Pancreas (tissue), 10 donors: ENCODE results near the gene PXK. TPM values are rescaled to one million over a fixed set of nuclear protein-coding genes. Genes with fewer than 3 reads are reported as not detected.

Source experiments
- ATAC-seq, 4 donors: fragments of 200-7000 bp; cut with Tn5 transposase; one replicate each; pipeline versions ENCODE4 v1.8.0 to v1.9.1; 2020; ENCODE audit warnings: mild to moderate bottlenecking in 4 of 4, moderate library complexity in 4 of 4
- DNase-seq, 6 donors: peaks; one replicate each; pipeline ENCODE4 v3.0.0-alpha.2; 2020
- FAIRE-seq: peaks from 2 replicates; lab custom pipeline; 2012; peaks lifted over from hg19 to GRCh38; lab: Jason Lieb, UNC
- H3K27ac ChIP-seq, 4 donors: fragments of 200-600 bp; sonication (generic); 1 replicate in 3 of 4; 2 replicates in 1 of 4; pipeline versions ENCODE4 v1.5.0 to v1.8.0; 2020
- H3K27me3 ChIP-seq, 4 donors: fragments of 200-600 bp; one replicate each; pipeline ENCODE4 v1.8.0; 2021
- H3K36me3 ChIP-seq, 3 donors: fragments of 200-600 bp; sonication (generic) in 1 of 3; one replicate each; pipeline versions ENCODE4 v1.5.0 to v1.8.0; 2020 to 2021
- H3K4me1 ChIP-seq, 3 donors: fragments of 200-600 bp; one replicate each; pipeline ENCODE4 v1.8.0; 2021
- H3K4me3 ChIP-seq, 4 donors: fragments of 200-600 bp; sonication (generic) in 2 of 4; one replicate each; pipeline versions ENCODE4 v1.5.0 to v1.8.0; 2020 to 2021
- H3K9me3 ChIP-seq, 4 donors: fragments of 200-600 bp; one replicate each; pipeline ENCODE4 v1.8.0; 2021
- CTCF ChIP-seq, 4 donors: fragments of 200-600 bp; sonication (generic) in 3 of 4; IDR thresholded peaks; one replicate each; pipeline versions ENCODE4 v1.5.0 to v1.8.0; 2021; ENCODE audit warnings: antibody characterized with exemption in 4 of 4
- WGBS, 2 donors: extraction: QIAGEN DNeasy Blood & Tissue Kit; methylation state at CpG; one replicate each; pipeline ENCODE4 v1.1.7; 2013; 5-methylcytosine and 5-hydroxymethylcytosine counted together
- intact Hi-C, 3 donors: fragments of 100-400 bp; cut with DNase I; formaldehyde crosslinking; loops; one replicate each; pipeline versions ENCODE4 v1.11.1 to v1.14.2; 2022
- polyA plus RNA-seq, 2 donors: library from polyadenylated mRNA; stranded (reverse); fragments of 200-250 nt; gene quantifications; one replicate each; pipeline ENCODE4 v1.2.3, GENCODE V29; 2013
- total RNA-seq, 6 donors: library from RNA; stranded (reverse); fragmentation: NEBNext Ultra II Directional in 4 of 6; extraction: Animal tissue kit (Norgen Biotek cat#: 25700) in 4 of 6; gene quantifications; one replicate each; pipeline versions ENCODE4 v1.2.1 to v1.2.4, GENCODE V29; 2021 to 2023
- donor health status: healthy with polysubstance abuse.
- donor health status: DM: no; HTN: no; CAD: no; lungs with moderate emphysema.
- donor health status: DM: no; HTN: no; CAD: no.
- donor health status: control.
- donor health status: control.
- donor health status: Bipolar disorder and iron deficiency.
- donor health status: DM: yes; HTN: yes; CAD: no.
- donor health status: DM: no; HTN: no; CAD: no.
- donor health status: DM: no; HTN: no; CAD: no.
- donor health status: DM: yes; HTN: yes; CAD: no.

Gene PXK
- total and polyA plus RNA-seq, 8 donors = 3.2 to 11.2 (median 7.4) TPM

- Histone ChIP-seq H3K27ac (no peak overlapping the region), H3K27me3 (no peaks in the 10 kb centered on the region), H3K4me3 (no peak overlapping the region), H3K36me3 (no peaks in the 10 kb centered on the region), H3K4me1 (no peaks in the 10 kb centered on the region), H3K9me3 (no peaks in the 10 kb centered on the region)
- FAIRE-seq (no peak), ATAC-seq (no peak), DNase-seq (no peak)
- intact Hi-C loops = no loop called here
- 66 to 76% methylated on average over 4 of the region's 4 CpGs for WGBS, 2 donors
- no peak for TF ChIP-seq CTCF (IDR thresholded peaks at IDR 0.05)
Observed at GRCh38 chr3:58441514-58442450, 109.1 kb downstream of the PXK start.

GRCh38 chr3:58452176-58452575 is 119.5 kb downstream of the PXK start:
- DNase-seq (no peak), FAIRE-seq (no peak), ATAC-seq (no peak)
- H3K27ac ChIP-seq = no peak overlapping the region
- 53 to 57% methylated on average over 1 of the region's 1 CpG for WGBS, 2 donors
- H3K27me3 ChIP-seq = no peaks in the 10 kb centered on the region
- H3K9me3 ChIP-seq = no peaks in the 10 kb centered on the region
- TF ChIP-seq CTCF (IDR thresholded peaks at IDR 0.05) = no peak
- no peaks in the 10 kb centered on the region for H3K4me1 ChIP-seq
- no peaks in the 10 kb centered on the region for H3K36me3 ChIP-seq
- intact Hi-C loops = no loop called here
- no peak overlapping the region for H3K4me3 ChIP-seq

- no peak for TF ChIP-seq CTCF (IDR thresholded peaks at IDR 0.05)
- Histone ChIP-seq H3K4me1 (peaks cover 0 to 5% (median 0%) of the 10 kb centered on the region in 3 donors), H3K9me3 (no peaks in the 10 kb centered on the region), H3K27me3 (no peaks in the 10 kb centered on the region), H3K27ac (no peak overlapping the region), H3K4me3 (no peak overlapping the region), H3K36me3 (no peaks in the 10 kb centered on the region)
- ATAC-seq (no peak), DNase-seq (no peak), FAIRE-seq (no peak)
- intact Hi-C loops = no loop called here
- 68 to 89% methylated on average over 4 of the region's 4 CpGs for WGBS, 2 donors
Observed at GRCh38 chr3:58459160-58459559, 126.5 kb downstream of the PXK start.

GRCh38 chr3:58462829-58463180 is 130.1 kb downstream of the PXK start:
- ATAC-seq (no peak), DNase-seq (no peak), FAIRE-seq (no peak)
- TF ChIP-seq CTCF (IDR thresholded peaks at IDR 0.05) = no peak
- no peak overlapping the region for H3K4me3 ChIP-seq
- intact Hi-C loops = loop anchor here in 1 of 3 donors (10.0 kb wide), 1 partner anchor 172 kb away; no protein-coding TSS in a partner anchor
- 67 to 75% methylated on average over 4 of the region's 4 CpGs for WGBS, 2 donors
- H3K36me3 ChIP-seq = no peaks in the 10 kb centered on the region
- no peaks in the 10 kb centered on the region for H3K9me3 ChIP-seq
- H3K4me1 ChIP-seq = peaks cover 0 to 5% (median 0%) of the 10 kb centered on the region in 3 donors
- no peaks in the 10 kb centered on the region for H3K27me3 ChIP-seq
- no peak overlapping the region for H3K27ac ChIP-seq
